Measurements from ENCODE around the gene PRKCQ.

The PRKCQ gene

DNA sequence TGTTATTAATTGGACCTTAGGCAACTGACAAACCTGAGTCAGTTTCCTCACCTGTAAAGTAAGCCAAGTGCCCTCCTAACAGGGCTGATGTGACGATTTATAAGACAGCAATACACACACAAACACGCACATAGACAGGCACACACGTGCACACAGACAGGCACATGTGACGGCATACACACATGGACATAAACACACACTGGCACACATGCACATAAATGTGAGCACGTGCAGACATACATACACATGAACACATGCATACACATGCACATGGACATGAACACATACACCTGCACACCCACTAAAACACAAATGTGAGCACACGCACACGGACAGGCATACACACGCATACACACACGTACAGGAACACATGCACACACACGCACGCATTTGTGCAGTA lies 148.9 kb downstream of the PRKCQ start:
- no peak for DNase-seq

DNA sequence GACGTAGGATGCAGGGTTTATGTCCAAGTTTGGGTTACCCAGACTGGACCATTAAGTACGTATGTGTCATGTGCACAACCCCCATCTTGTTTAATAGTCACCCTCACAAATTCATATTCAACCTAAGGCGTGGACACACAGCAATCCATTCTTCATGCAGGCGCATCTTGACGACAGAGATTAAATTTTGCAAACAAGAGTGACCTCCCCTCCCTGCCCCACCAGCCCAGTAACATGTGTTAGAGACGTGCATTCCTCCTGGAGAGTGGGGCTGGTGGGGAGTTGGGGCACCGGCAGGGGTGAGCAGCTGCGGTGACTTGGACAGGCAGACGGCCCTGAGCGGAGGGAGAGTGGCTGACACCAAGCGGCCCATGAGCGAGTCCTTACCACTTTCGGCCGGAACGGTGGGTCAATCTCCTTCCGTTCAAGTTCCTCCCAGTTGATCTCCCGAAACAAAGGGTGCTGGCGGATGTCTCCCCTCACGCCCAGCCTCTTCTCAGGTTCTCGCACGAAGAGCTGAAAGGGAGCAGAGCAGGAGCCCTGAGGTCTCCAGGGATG lies 149.6 kb downstream of the PRKCQ start:
- no peak for DNase-seq

DNA sequence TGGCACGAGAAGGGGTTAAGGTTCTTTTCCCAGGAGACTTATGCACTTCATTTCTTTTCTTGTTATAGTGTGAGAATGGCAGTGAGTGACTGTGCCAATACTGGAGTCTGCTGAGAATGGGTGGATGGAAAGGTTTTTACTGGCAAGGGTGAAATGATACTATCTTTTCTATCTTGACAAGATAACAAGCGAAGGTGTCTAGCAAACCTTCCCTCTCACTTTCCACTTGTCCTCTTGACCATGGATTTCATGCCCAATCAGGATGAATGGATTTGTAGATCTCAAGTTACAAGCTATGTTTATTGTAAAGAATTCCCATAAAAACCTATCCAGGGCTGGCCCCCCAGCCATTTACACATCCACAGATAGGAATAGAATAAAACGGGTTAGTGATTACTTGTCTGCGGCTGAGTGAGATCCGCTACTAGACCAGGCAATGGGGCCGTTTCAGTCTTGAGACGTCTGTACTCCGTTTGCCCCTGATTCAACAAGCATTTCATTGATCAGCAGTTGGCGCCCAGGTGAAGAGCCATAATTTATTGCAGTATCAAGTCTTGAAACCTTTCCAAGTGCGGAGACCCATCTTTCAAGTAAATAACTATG lies 152.6 kb downstream of the PRKCQ start:
- DNase-seq = no peak

DNA sequence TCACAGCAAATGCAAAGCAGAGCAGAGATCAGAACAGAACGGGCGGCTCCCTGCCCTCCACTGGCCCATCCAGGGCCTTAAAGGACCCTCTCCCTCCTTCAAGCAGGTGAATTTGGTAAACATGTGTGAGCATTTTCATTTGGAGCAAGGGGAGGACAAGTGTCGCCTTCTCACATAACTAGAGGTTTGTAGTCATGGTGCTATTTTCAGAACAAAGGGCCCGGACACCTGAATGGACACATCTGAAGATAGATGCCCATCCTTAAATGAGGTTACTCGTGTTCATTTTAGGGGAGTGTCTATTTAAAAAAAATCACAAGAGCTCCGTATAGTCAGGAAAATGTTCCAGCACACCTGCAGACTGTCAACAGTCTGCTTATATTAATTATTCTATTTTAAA lies 153.8 kb downstream of the PRKCQ start:
- no peak for DNase-seq

DNA sequence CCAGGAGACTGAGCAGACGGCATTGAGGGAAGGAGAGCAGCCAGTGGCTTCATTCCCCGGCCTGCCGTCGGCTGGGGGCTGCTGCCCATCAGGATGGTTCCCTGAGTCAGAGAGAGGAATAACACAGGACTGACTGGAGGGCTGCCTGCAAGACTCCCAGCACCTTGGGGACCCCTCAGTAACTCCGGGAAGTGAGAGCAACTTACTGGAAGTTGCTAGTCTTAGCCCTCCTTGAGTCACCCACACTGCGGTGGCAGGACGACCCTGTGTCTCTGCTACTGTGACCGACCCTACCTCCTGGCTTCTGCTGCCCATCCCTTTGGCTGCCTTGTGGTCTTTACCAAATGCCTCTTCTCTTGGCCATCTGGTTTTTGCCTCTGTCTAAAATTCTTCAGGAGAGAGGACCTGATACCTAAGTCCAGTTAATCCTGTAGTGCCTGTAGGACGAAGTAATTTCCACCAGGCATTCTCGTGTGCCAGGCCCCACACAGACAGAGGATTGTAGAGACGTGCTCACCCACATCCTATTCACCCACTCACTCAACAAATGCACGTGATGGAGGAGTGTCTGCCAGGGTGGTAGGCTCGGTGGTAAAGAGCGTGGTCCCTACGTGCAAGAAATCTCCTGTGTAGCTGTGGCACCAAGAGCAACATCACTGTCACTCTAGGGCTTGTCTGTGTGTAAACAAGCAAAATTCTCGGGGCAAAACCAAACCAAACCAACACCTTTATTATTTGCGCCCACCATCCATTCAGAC lies 156.5 kb downstream of the PRKCQ start:
- no peak for DNase-seq

DNA sequence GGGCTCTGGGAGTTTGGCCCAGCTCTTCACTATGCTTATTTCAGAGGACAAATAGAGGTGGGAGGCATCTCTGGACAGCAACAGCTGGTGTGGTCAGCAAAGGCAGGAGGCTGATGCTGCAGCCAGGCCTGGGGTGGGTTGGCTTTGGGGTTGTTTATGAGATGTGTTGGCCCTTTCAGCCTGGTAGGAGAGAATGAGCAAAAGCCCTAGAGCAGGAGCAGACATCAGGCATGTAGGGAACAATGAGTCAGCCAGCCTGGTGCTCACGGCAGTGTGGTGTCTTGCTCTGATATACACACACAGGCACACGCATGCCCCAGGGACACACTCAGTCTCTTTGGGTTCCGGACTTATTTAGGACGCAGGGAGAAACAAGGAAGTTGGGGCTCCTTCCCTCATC lies 157.1 kb downstream of the PRKCQ start:
- DNase-seq = peak; percentile 49

DNA sequence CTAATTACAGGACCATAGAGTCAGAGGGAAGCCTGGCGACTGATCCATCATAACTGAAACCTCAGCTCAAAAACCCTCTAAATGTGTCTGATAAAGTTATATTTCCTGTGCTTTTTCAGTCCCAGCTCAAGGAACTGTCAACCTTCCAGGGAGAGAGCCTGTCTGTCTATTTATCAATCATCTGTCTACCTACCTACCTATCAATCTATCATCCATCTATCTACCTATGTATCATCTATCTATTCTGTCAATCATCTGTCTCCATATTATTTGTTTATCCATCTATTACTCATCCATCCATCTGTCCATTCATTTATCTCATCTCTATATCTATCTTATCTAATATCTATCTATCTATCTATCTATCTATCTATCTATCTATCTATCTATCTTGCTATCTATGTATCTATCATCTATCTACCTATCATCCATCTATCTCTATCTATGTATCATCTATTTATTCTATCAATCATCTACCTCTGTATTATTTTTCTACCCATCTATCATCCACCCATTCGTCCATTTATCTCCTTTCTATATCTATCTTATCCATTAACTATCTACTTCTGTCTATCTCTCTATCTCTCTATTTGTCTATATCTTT lies 161.4 kb downstream of the PRKCQ start:
- DNase-seq = no peak

DNA sequence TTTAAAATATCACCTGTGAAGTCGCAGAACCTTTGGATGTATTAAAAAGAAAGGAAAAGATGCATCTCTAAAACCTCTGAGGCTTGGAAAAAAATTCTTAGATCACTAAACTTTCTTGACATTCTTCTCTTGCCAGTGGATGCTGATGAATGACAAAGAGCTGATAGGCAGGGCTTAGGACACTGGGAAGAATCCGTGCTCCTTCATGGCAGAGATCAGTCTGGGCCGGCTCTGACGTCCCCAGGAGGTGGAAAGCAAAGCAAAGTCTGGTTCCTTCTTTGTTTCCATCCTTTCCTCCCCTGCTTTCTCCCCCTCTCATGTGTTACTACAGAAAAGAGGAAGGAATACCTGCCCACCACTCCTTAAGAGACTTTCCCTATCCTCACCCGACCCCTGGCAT lies 161.9 kb downstream of the PRKCQ start:
- DNase-seq = no peak

DNA sequence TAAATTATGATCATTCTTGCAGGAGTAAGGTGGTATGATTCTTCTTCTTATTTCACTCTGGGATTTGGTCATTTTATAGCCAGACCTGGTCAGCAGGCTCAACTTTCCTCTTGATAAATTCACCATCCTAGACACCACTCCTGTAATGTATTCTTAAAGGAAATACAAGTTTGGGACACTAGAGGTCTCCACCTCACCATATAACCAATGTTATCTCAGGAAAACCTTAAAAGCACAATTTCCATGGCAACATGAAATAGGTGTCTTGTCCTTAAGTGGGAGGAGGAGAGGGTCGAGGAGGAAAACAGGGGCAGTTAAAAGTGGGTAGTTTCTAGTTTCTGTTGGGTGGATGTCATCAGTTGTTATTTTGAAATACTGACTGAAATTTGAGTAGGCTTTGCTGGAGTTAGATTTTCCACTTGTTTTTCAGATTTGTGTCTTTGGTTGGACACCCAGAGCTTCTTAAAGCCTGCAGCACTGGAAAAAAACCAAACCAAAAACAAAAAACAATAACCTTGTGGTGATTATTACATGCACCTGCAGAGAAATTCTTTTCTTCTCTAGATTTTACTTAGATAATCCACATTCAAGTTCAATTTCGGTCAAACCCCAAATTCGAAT lies 163.1 kb downstream of the PRKCQ start:
- DNase-seq = no peak

DNA sequence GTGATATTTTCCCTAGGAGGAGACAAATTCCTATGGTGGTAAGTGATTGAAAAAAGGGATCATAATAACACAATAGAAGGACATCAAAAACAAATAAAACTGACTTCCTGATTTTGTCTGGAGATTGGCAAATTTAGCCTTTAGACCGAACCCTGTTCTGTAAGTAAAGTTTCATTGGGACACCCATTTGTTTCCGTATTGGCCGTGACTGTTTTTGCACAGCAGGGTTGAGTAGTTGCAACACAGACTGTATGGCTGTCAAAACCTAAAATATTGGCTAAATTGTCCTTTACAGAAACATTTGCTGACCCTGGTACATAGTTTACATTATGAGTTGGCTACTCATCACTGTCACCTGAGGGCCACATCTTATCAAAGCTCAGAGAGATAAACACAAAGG lies 168.6 kb downstream of the PRKCQ start:
- no peak for DNase-seq

DNA sequence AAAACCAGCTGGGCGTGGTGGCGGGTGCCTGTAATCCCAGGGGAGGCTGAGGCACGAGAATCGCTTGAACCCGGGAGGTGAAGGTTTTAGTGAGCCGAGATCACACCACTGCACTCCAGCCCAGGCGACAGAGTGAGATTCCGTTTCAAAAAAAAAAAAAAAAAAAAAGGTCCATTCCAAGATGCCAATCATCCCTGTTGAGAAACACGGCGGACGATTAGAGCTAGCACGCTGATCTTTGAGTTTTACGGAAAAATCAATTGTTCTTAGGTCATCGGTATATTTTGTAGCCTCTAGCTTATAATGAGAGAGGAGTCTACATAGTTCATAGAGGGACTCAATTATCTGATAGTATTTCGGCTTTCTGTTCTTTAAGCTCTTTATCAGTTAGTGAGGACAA lies 169.2 kb downstream of the PRKCQ start:
- DNase-seq = no peak

DNA sequence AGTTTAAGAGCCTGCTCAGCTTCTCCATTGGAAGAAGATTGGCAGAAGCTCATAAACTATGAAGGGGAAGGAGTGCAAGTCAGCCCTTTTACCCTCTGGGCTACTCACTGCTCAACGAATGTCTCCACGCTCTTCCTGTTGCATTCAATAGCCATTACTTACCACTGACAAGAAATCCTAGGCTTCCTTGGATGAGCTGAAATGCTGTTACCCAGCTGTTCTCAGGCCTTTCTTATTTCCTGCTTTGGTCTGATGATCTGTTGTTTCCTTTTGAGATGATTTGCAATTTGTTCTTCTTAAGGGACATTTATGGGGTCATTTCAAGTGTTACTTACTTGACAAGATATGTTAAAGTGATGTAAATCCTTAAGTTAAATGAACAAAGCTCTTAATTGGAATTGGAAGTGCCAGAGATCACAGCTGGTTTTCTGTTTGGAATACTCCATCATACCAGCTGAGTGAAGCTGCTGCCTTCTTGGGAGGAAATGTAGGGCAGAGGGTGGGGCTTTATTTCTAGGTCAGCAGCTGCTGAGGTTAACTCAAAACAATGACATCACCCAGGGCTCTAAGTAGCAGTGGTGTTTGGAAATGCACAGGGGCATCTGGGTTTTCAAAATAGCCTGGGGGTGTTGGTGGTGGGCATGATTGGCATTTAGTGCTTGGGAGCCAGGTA lies 170.0 kb downstream of the PRKCQ start:
- peak; percentile 47 for DNase-seq

DNA sequence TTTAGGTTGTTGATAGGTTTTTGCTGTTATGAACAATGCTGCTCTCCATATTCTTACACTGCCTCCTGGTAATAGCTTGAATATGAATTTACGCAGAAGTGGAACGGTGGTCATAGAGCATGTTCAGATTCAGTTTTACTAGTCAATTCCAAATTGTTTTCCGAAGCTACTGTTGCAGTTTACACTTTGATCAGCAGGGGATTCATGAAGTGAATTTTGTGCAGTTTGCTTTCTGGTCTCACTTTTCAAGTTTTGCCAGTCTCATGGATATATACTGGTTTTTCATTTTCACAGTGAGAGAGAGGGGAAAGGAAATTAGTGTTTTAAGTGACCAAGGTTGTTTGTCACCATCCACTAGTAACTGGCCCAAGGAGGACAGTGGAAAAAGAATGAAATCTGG lies 171.3 kb downstream of the PRKCQ start:
- no peak for DNase-seq

DNA sequence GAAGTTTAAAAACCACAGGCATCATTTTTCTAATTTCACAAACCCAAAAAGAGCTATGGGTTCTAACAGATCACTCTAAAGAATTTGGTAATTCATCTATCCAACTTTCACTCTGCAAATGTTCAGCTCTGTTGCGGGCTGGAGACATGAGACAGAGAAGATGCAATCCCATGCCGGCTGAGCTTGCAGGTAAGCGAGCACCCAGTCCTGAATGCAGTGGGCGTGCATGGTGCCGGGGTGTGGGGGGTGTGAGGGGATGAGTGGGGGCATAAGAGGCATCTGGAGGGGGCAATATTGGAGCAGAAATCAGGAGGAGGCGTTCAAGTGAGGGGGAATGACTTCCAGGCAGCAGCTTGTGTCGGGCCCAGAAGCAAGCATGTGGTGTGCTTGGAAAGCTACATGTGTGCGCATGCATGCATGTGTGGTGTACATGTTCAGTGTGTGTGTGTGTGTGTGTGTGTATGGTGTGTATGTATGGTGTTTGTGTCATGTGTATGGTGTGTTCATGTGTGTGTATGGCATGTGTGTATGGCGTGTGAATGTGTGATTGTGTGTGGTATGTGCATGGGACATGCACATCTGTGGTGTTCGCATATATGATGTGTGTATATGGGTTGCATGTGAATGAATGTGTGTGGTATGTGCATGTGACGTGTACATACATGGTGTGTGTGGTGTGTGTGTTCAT lies 172.9 kb downstream of the PRKCQ start:
- DNase-seq = no peak

DNA sequence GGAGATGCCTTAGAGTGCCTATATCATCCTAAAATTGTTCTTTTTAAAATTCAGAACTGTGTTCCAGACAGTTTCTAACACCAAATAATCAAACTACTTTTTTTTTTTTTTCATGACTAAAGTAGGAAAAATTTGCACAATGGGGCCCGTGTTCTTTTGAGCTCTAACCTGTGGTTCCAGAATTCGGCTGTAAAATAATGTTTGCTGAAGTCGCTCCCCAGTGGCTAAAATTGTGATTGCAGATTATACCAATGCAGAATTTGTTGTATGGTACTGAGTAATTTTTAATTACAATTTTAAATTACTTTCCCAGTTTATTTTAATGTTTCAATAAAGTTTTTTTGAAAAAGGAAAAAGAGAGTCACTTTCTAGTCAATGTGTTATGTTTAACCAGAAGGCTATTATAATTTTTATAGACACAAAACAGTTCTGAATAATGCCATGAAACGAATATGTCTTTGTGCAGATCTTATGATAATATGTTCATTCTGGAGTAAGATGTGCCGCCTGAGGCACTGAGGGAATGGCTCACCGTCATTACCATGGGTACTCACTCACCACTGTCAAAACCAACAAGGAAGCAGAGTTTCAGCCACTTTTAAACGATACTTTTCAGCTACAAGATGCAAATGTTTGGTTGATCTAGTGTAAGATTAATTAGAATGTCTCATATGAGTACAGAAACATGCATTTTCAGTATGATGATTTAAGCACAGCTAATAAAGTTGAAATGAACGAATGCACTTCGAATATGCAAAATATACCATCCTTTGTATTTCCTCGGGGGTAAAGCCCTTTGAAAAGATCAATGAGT lies 173.6 kb downstream of the PRKCQ start:
- peak; percentile 33 for DNase-seq

DNA sequence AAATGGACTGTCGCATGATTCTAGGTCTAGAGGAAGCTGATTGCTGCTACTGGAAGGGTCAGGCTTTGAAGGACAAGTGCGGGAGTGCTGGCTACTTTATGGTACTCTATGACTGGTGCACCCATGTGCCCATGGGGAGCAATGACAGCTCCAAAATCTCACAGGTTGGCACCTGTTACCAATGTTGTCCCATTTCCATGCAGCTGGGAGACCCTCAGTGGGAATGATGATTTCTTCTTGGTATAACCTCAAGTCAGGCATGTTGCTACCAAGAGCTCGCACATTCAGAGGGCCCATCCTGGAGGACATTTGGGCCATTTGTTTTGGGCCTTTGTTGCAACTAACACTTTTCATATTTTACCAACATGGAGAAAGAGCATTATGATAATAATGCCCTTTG lies 174.4 kb downstream of the PRKCQ start:
- no peak for DNase-seq

DNA sequence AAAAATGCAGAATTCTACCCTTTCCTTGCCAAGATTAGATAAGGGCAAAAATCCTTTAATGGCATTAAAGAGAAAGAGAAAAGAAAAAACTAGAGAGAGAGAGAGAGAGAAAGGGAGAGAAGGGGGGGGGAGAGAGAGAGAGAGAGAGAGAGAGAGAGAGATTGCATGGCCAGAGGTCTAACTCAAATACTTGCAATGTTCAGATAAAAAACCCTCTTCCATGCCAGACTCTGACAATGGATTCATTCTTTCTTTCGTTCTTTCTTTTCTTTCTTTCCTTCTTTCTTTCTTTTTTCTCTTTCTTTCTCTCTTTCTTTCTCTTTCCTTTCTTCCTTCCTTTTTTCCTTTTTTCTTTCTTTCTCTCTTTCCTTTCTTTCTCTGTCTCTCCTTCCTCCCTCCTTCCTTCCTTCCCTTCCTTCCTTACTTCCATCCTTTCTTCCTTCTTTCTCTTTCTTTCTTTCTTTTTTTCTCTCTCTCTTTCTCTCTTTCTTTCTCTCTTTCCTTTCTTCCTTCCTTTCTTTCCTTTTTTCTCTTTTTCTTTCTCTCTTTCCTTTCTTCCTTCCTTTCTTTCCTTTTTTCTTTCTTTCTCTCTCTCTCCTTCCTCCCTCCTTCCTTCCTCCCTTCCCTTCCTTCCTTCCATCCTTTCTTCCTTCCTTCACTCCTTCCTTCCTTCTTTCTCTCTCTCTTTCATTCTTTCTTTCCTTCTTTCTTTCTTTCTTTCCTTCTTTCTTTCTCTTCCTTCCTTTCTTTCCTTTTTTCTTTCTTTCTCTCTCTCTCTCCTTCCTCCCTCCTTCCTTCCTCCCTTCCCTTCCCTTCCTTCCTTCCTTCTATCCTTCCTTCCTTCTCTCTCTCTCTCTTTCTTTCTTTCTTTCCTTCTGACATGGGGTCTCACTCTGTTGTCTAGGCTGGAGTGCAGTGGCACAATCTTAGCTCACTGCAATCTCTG lies 175.7 kb downstream of the PRKCQ start:
- DNase-seq = no peak

DNA sequence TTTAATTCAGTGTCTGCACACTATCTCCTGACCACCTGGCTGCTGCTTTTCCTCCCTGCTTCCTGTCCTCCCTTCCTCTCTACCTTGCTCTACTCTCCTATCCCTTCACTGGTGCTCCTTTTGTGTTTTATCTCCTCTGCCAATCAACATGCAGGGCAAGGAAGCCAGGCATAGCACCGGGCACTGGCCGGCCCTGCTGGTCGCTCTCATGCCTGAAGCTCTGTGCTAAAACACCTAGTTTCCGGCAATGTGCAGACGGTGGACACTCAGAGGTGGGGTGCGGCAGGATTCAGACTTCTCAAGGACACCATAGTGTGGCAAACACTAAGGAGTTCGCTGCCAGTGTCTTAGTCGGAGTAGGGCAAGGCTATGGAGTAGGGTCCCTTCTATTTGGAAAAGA lies 177.1 kb downstream of the PRKCQ start:
- DNase-seq = no peak

DNA sequence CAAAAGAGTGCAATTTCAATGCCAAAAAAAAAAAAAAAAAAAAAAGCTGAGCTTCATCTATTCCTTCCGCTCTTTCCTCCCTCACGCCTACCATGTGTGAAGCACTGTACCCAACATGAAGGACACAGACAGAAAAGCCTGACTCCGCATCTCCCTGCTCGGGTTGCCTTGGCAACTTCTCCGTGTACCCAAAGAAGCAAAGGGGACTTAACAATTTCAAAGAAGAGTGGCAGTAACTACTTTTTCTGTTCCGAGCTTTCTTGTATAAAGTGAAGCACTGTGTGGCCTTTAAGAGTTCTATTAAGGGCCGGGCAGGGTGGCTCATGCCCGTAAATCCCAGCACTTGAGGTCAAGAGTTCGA lies 177.7 kb downstream of the PRKCQ start:
- no peak for DNase-seq

DNA sequence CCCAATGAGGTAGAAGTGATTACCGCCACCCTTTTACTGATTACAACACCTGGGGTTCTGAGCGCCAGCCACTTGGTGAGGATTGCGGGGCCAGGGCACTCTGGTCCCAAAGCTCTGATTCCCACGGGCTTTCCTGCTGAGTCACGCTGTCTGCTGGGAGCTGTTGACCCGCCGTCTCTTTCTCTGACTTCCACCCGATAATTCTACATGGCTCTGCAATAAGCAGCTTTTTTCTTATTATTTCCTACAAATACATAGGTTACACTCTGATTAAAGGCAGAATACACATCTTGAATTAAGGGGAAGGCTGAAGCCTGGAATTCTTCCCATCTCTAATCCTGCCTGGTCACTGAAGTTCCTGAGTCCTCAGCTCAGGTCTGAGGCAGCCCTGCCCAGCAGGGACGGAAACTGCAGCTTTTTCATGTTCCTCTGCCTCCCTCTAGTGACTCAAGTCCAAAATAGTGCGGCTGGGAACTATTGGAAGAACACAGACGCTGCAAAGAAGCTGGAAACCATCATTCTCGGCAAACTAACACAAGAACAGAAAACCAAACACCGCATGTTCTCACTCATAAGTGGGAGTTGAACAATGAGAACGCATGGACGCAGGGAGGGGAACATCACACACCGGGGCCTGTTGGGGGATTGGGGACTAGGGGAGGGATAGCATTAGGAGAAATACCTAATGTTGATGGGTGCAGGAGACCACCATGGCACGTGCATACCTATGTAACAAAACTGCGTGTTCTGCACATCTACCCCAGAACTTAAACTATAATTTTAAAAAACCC lies 178.3 kb downstream of the PRKCQ start:
- peak; percentile 54 for DNase-seq
